ENCODE results near the gene HSD17B12. TPM values are rescaled to one million over a fixed set of nuclear protein-coding genes. Genes with fewer than 3 reads are reported as not detected.

Gene HSD17B12
- total and polyA plus RNA-seq, 9 donors = 27.2 to 46.7 (median 31.6) TPM

DNA sequence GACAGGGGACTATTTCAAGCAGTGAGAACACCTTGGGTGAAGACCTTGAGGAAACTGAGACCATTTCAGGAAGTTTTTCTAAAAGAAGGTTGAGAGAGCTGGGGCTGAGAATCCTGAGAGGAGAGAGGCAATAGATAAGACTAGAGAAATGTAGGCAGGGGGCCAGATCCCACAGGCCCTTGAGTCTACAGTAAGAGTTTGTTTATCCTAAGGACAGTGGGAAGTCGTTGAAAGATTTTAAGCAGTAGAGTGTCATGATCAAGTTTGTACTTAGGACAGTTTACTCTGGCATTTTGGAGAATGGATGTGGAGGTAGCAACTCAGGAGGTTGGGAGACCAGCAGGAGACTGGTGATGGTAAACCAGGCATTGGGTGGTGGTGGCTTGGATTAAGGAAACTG is 17.1 kb downstream of the HSD17B12 start:
- no peak for DNase-seq
- Histone ChIP-seq H3K4me1 (ENCODE audit: control insufficient read depth, insufficient read depth, low read length) (no peaks in the 10 kb centered on the region), H3K36me3 (ENCODE audit: control insufficient read depth, insufficient read depth, low read length) (no peaks in the 10 kb centered on the region), H3K27ac (ENCODE audit: low read length) (no peak overlapping the region), H3K9me3 (replicated peaks; ENCODE audit: control insufficient read depth, low read depth, low read length) (peaks cover 16% of the 10 kb centered on the region), H3K4me3 (ENCODE audit: low read length) (no peak overlapping the region), H3K27me3 (ENCODE audit: control insufficient read depth, insufficient read depth, low read length) (no peaks in the 10 kb centered on the region)
- 58% methylated on average over 1 of the region's 1 CpG for WGBS (ENCODE audit: insufficient coverage)

DNA sequence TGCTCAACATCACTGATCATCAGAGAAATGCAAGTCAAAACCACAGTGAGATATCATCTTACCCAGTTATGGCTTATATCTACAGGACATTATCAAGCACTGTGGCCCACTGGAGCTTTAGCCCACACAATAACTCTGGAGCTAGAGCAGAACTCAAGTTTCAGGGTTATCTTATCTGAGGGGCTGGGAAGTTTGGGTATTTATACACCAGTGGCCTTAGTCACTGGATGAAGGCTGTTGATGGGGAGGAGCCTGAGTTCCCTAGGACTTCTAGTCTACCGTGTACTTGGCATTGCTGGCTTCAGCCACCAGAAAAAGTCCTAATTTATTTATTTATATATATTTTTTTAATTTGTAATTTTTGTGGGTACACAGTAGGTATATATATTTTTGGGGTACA is 19.3 kb downstream of the HSD17B12 start:
- DNase-seq = no peak
- no peaks in the 10 kb centered on the region for H3K27me3 ChIP-seq (ENCODE audit: control insufficient read depth, insufficient read depth, low read length)
- H3K4me1 ChIP-seq (ENCODE audit: control insufficient read depth, insufficient read depth, low read length) = no peaks in the 10 kb centered on the region
- H3K36me3 ChIP-seq (ENCODE audit: control insufficient read depth, insufficient read depth, low read length) = no peaks in the 10 kb centered on the region
- WGBS (ENCODE audit: insufficient coverage) = no CpG with 5 or more reads among the region's 1 CpG
- H3K27ac ChIP-seq (ENCODE audit: low read length) = no peak overlapping the region
- H3K4me3 ChIP-seq (ENCODE audit: low read length) = no peak overlapping the region
- peaks cover 17% of the 10 kb centered on the region for H3K9me3 ChIP-seq (replicated peaks; ENCODE audit: control insufficient read depth, low read depth, low read length)

DNA sequence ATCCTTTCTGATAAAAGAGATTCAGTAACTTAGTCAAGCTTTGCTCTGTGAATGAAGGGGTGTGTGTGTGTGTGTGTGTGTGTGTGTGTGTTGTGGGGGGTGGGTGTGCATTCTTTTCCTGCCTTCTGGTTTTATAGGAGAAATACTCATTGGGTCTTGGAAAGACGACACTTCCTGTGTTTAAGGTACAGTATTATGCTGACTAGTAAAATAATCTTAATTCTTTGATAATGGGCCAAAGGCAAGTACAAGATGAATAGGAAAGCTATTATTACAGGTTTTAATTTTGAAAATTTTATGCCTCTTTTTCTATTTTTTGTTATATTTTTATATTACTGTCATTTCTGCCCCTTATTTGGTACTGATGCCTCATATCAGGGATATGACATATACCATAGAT is 26.1 kb downstream of the HSD17B12 start:
- Histone ChIP-seq H3K27ac (ENCODE audit: low read length) (no peak overlapping the region), H3K36me3 (ENCODE audit: control insufficient read depth, insufficient read depth, low read length) (no peaks in the 10 kb centered on the region), H3K27me3 (ENCODE audit: control insufficient read depth, insufficient read depth, low read length) (no peaks in the 10 kb centered on the region), H3K4me3 (ENCODE audit: low read length) (no peak overlapping the region), H3K9me3 (replicated peaks; ENCODE audit: control insufficient read depth, low read depth, low read length) (peaks cover 5% of the 10 kb centered on the region), H3K4me1 (ENCODE audit: control insufficient read depth, insufficient read depth, low read length) (no peaks in the 10 kb centered on the region)
- WGBS (ENCODE audit: insufficient coverage) = no CpG with 5 or more reads among the region's 1 CpG
- no peak for DNase-seq

DNA sequence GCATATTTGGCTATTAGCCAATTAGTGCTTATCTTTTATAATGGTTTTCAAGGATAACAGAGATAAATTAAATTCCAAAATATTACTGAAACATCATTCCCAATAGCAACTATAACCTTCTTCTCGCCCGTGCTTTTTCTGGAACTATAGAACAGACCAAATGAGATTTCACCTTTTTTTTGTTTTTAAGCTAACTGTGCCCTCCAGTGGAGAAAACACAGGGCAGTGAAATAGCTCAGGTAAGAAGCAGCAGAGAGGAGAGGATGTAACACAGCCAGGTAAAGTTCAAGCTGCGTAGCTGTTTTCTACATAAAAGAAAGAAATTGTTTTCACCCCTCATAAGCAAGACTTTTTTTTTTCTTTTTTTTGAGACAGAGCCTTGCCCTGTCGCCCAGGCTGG is 28.2 kb downstream of the HSD17B12 start:
- H3K9me3 ChIP-seq (replicated peaks; ENCODE audit: control insufficient read depth, low read depth, low read length) = no peaks in the 10 kb centered on the region
- H3K36me3 ChIP-seq (ENCODE audit: control insufficient read depth, insufficient read depth, low read length) = no peaks in the 10 kb centered on the region
- 100% methylated on average over 1 of the region's 4 CpGs for WGBS (ENCODE audit: insufficient coverage)
- H3K4me1 ChIP-seq (ENCODE audit: control insufficient read depth, insufficient read depth, low read length) = no peaks in the 10 kb centered on the region
- no peaks in the 10 kb centered on the region for H3K27me3 ChIP-seq (ENCODE audit: control insufficient read depth, insufficient read depth, low read length)
- no peak overlapping the region for H3K27ac ChIP-seq (ENCODE audit: low read length)
- H3K4me3 ChIP-seq (ENCODE audit: low read length) = no peak overlapping the region
- DNase-seq = no peak

DNA sequence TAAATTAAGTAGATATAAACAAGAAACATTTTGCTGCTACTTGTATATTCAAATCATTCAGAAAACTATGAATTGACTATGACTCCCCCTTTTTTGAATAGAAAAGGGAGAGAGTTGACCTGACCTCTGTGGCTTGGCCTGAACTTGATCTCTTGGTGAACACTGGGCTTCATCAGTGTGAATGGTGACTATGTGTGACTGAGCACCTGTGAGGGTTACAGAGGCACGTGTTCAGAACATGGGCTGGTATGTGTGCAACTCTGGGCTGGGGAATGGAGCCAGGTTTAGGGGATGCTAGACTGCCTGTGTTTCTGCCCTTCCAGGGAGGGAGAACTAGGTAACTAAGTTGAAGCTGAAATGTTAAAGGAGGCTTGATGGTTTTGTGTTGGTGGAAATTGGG is 29.2 kb downstream of the HSD17B12 start:
- Histone ChIP-seq H3K9me3 (replicated peaks; ENCODE audit: control insufficient read depth, low read depth, low read length) (no peaks in the 10 kb centered on the region), H3K36me3 (ENCODE audit: control insufficient read depth, insufficient read depth, low read length) (no peaks in the 10 kb centered on the region), H3K4me3 (ENCODE audit: low read length) (no peak overlapping the region), H3K27ac (ENCODE audit: low read length) (no peak overlapping the region), H3K4me1 (ENCODE audit: control insufficient read depth, insufficient read depth, low read length) (no peaks in the 10 kb centered on the region), H3K27me3 (ENCODE audit: control insufficient read depth, insufficient read depth, low read length) (no peaks in the 10 kb centered on the region)
- no peak for DNase-seq
- WGBS (ENCODE audit: insufficient coverage) = 83% methylated on average over 1 of the region's 1 CpG

DNA sequence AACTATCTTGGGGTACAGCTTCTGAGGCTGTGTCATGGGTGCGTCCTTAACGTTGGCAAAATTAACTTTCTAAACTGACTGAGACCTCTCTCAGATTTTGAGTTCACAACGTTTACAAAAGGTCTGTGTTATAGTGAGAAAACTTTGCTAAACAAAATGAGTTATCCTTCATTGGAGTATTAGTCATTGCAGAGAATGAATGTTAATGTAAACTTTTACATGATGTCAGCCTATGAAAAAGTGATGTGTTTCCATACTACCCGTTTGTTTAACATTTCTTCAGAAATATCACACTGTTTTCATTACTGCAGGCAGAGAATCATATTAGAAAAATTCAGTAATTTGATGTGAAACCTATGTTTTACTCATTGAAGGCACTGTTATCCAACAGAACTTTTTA is 32.1 kb downstream of the HSD17B12 start:
- H3K27ac ChIP-seq (ENCODE audit: low read length) = no peak overlapping the region
- H3K27me3 ChIP-seq (ENCODE audit: control insufficient read depth, insufficient read depth, low read length) = no peaks in the 10 kb centered on the region
- H3K9me3 ChIP-seq (replicated peaks; ENCODE audit: control insufficient read depth, low read depth, low read length) = no peaks in the 10 kb centered on the region
- no peaks in the 10 kb centered on the region for H3K36me3 ChIP-seq (ENCODE audit: control insufficient read depth, insufficient read depth, low read length)
- H3K4me1 ChIP-seq (ENCODE audit: control insufficient read depth, insufficient read depth, low read length) = no peaks in the 10 kb centered on the region
- DNase-seq = no peak
- no peak overlapping the region for H3K4me3 ChIP-seq (ENCODE audit: low read length)
- no CpG with 5 or more reads among the region's 4 CpGs for WGBS (ENCODE audit: insufficient coverage)

DNA sequence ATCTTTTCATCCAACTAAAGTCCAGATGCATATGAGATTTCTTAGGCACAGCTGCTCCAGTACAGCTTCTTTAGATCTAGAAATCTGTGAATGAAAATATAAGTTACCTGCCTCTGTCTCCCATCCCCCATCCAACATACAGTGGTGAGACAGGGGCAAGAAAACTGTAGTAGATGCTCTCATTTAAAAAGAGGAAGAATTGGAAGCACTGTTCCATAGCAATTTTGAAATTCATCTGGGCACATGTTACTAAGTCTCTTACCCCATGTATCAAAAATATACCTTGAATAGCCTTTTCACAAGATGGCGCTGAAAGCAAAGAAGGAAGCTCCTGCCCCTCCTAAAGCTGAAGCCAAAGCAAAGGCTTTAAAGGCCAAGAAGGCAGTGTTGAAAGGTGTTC is 37.8 kb downstream of the HSD17B12 start:
- H3K36me3 ChIP-seq (ENCODE audit: control insufficient read depth, insufficient read depth, low read length) = no peaks in the 10 kb centered on the region
- no peaks in the 10 kb centered on the region for H3K4me1 ChIP-seq (ENCODE audit: control insufficient read depth, insufficient read depth, low read length)
- H3K27ac ChIP-seq (ENCODE audit: low read length) = no peak overlapping the region
- H3K27me3 ChIP-seq (ENCODE audit: control insufficient read depth, insufficient read depth, low read length) = no peaks in the 10 kb centered on the region
- peaks cover 8% of the 10 kb centered on the region for H3K9me3 ChIP-seq (replicated peaks; ENCODE audit: control insufficient read depth, low read depth, low read length)
- H3K4me3 ChIP-seq (ENCODE audit: low read length) = no peak overlapping the region
- DNase-seq = no peak
- WGBS (ENCODE audit: insufficient coverage) = no CpG with 5 or more reads among the region's 1 CpG

DNA sequence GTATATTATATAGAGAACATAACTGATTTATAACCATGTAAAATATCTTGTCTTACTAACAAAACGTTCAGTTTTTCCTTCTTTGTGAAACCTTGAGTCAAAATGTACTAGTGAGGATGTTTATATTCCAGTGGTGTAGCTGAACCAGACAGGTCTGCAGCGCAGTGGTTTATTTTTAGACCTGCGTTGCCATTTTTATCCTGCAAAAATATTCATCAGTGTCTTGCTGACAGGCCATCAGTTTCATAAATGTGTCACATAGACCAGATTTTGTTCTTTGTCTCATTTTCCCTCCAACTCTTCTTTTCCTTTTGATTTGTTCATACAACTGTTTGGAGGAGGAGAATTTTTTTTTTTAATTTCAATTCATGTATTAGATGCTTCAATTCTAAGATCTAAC is 43.1 kb downstream of the HSD17B12 start:
- no peaks in the 10 kb centered on the region for H3K36me3 ChIP-seq (ENCODE audit: control insufficient read depth, insufficient read depth, low read length)
- no peak overlapping the region for H3K27ac ChIP-seq (ENCODE audit: low read length)
- H3K4me1 ChIP-seq (ENCODE audit: control insufficient read depth, insufficient read depth, low read length) = no peaks in the 10 kb centered on the region
- no peaks in the 10 kb centered on the region for H3K9me3 ChIP-seq (replicated peaks; ENCODE audit: control insufficient read depth, low read depth, low read length)
- 93% methylated on average over 2 of the region's 3 CpGs for WGBS (ENCODE audit: insufficient coverage)
- DNase-seq = no peak
- no peaks in the 10 kb centered on the region for H3K27me3 ChIP-seq (ENCODE audit: control insufficient read depth, insufficient read depth, low read length)
- H3K4me3 ChIP-seq (ENCODE audit: low read length) = no peak overlapping the region

DNA sequence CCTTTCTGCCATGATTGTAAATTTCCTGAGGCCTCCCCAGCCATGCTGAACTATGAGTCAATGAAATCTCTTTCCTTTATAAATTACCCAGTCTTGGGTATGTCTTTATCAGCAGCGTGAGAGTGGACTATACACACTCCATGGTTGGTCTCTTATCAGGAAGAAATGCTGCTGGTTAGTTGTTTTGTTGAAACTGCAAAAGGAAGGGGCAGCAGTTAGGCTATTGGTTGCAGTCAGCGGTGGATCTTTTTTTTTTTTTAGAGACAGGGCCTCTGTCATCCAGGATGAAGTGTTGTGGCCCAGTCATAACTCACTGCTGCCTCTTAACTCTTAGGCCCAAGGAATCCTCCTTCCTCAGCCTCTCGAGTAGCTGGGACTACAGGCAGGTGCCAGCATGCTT is 51.7 kb downstream of the HSD17B12 start:
- no peak overlapping the region for H3K27ac ChIP-seq (ENCODE audit: low read length)
- H3K4me1 ChIP-seq (ENCODE audit: control insufficient read depth, insufficient read depth, low read length) = peaks cover 2% of the 10 kb centered on the region
- H3K27me3 ChIP-seq (ENCODE audit: control insufficient read depth, insufficient read depth, low read length) = no peaks in the 10 kb centered on the region
- H3K9me3 ChIP-seq (replicated peaks; ENCODE audit: control insufficient read depth, low read depth, low read length) = no peaks in the 10 kb centered on the region
- no peak overlapping the region for H3K4me3 ChIP-seq (ENCODE audit: low read length)
- DNase-seq = no peak
- peaks cover 4% of the 10 kb centered on the region for H3K36me3 ChIP-seq (ENCODE audit: control insufficient read depth, insufficient read depth, low read length)
- 100% methylated on average over 1 of the region's 3 CpGs for WGBS (ENCODE audit: insufficient coverage)

DNA sequence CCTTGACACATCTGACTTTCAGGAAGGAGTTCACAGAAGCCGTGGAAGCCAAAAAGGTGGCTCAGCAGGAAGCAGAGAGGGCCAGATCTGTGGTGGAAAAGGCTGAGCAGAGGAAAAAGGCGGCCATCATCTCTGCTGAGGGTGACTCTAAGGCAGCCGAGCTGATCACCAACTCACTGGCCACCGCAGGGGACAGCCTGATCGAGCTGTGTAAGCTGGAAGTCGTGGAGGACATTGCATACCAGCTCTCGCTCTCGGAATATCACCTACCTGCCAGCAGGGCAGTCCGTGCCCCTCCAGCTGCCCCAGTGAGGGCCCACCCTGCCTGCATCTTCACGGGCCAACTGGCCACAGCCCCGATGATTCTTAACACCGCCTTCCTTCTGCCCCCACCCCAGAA is 53.7 kb downstream of the HSD17B12 start:
- Histone ChIP-seq H3K4me1 (ENCODE audit: control insufficient read depth, insufficient read depth, low read length) (peaks cover 12% of the 10 kb centered on the region), H3K36me3 (ENCODE audit: control insufficient read depth, insufficient read depth, low read length) (peaks cover 4% of the 10 kb centered on the region)
- WGBS (ENCODE audit: insufficient coverage) = 98% methylated on average over 8 of the region's 12 CpGs

DNA sequence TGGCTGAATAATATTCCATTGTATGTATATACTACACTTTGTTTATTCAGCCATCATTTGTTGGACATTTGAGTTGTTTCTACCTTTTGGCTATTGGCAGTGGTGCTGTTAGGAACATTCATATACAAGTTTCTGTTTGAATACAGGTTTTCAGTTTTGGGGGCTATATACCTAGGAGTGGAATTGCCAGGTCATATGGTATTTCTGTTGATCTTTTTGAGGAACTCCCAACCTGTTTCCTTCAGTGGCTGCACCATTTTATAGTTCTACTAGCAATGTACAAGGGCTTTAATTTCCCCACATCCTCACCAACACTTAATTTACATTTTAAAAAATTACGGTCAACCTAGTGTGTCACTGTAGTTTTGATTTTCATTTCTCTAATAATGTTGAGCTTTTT is 54.6 kb downstream of the HSD17B12 start:
- Histone ChIP-seq H3K27ac (ENCODE audit: low read length) (no peak overlapping the region), H3K4me3 (ENCODE audit: low read length) (no peak overlapping the region), H3K36me3 (ENCODE audit: control insufficient read depth, insufficient read depth, low read length) (peaks cover 4% of the 10 kb centered on the region), H3K9me3 (replicated peaks; ENCODE audit: control insufficient read depth, low read depth, low read length) (no peaks in the 10 kb centered on the region), H3K4me1 (ENCODE audit: control insufficient read depth, insufficient read depth, low read length) (peaks cover 12% of the 10 kb centered on the region), H3K27me3 (ENCODE audit: control insufficient read depth, insufficient read depth, low read length) (no peaks in the 10 kb centered on the region)
- WGBS (ENCODE audit: insufficient coverage) = no CpG with 5 or more reads among the region's 1 CpG
- no peak for DNase-seq

More for the DNA sequence above, 53.7 kb downstream of the HSD17B12 start:
- H3K27me3 ChIP-seq (ENCODE audit: control insufficient read depth, insufficient read depth, low read length) = no peaks in the 10 kb centered on the region
- no peak for DNase-seq
- H3K4me3 ChIP-seq (ENCODE audit: low read length) = no peak overlapping the region
- no peak overlapping the region for H3K27ac ChIP-seq (ENCODE audit: low read length)
- H3K9me3 ChIP-seq (replicated peaks; ENCODE audit: control insufficient read depth, low read depth, low read length) = no peaks in the 10 kb centered on the region
